ENCODE data around the gene THAP10.

DNA sequence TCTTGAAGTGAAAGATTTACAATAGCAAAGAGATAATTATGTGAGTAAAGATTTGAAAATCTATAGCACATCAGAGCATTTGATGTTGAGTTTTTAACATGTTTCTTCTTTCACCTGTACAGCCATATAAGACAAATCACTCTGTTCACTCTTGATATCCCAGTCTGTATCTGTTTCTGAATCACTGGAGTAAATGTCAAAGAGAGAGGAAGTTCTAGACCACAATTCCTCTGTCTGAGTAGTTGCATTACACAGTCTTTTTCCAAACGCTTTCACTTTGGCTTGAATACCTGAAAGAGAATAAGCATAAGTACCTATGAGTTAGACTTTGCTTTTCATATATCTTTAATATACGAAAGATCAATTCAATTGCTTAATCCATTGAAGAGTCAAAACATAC lies 9.9 kb downstream of the THAP10 start:
- TF ChIP-seq, protein P1, sequence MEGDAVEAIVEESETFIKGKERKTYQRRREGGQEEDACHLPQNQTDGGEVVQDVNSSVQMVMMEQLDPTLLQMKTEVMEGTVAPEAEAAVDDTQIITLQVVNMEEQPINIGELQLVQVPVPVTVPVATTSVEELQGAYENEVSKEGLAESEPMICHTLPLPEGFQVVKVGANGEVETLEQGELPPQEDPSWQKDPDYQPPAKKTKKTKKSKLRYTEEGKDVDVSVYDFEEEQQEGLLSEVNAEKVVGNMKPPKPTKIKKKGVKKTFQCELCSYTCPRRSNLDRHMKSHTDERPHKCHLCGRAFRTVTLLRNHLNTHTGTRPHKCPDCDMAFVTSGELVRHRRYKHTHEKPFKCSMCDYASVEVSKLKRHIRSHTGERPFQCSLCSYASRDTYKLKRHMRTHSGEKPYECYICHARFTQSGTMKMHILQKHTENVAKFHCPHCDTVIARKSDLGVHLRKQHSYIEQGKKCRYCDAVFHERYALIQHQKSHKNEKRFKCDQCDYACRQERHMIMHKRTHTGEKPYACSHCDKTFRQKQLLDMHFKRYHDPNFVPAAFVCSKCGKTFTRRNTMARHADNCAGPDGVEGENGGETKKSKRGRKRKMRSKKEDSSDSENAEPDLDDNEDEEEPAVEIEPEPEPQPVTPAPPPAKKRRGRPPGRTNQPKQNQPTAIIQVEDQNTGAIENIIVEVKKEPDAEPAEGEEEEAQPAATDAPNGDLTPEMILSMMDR (IDR thresholded peaks at IDR 0.05) = no peak
- TF ChIP-seq POLR2A (IDR thresholded peaks at IDR 0.05) = no peak
